ENCODE data around the gene KNDC1. TPM values are rescaled to one million over a fixed set of nuclear protein-coding genes. Genes with fewer than 3 reads are reported as not detected.

Gene KNDC1
- total and polyA plus RNA-seq, 2 of the 4 experiments (the other 2 are of a cell fraction) = 0.18 to 1.1 TPM

- no peak for ATAC-seq (ENCODE audit: low read depth)
- CTCF ChIA-PET = no interaction called here
- TF ChIP-seq FOS (IDR thresholded peaks at IDR 0.05; ENCODE audit: low read depth, low read length) = no peak
- TF ChIP-seq CHD1 (IDR thresholded peaks at IDR 0.05; ENCODE audit: low read depth, low read length) = no peak
- TF ChIP-seq CTCF (conservative IDR thresholded peaks at IDR 0.05; ENCODE audit: low read depth, low read length) = no peak
- TF ChIP-seq MAFK (IDR thresholded peaks at IDR 0.05; ENCODE audit: low read depth, low read length) = no peak
- TF ChIP-seq MXI1 (IDR thresholded peaks at IDR 0.05; ENCODE audit: borderline replicate concordance, low read depth, low read length) = no peak
- no peak for TF ChIP-seq ELK1 (IDR thresholded peaks at IDR 0.05; ENCODE audit: borderline replicate concordance, low read depth, low read length)
- no peak for TF ChIP-seq SMC3 (IDR thresholded peaks at IDR 0.05; ENCODE audit: low read depth, low read length)
- TF ChIP-seq POLR2A (IDR thresholded peaks at IDR 0.05; ENCODE audit: low read depth, low read length) = no peak
- no peak for TF ChIP-seq RFX5 (IDR thresholded peaks at IDR 0.05; ENCODE audit: low read depth, low read length)
- no peak for TF ChIP-seq BHLHE40 (IDR thresholded peaks at IDR 0.05; ENCODE audit: low read depth, low read length)
- TF ChIP-seq MAZ (IDR thresholded peaks at IDR 0.05; ENCODE audit: borderline replicate concordance, low read depth, low read length) = no peak
- TF ChIP-seq NFE2L2 (IDR thresholded peaks at IDR 0.05; ENCODE audit: low read depth, low read length) = no peak
- no peak for TF ChIP-seq CEBPB (IDR thresholded peaks at IDR 0.05; ENCODE audit: low read depth, low read length)
- TF ChIP-seq RCOR1 (IDR thresholded peaks at IDR 0.05; ENCODE audit: insufficient replicate concordance, low read length) = no peak
- no peak for TF ChIP-seq RAD21 (IDR thresholded peaks at IDR 0.05; ENCODE audit: low read length)
Observed at GRCh38 chr10:133258066-133258817, 98.2 kb downstream of the KNDC1 start.

More at GRCh38 chr10:133258066-133258817, 98.2 kb downstream of the KNDC1 start:
- intact Hi-C loops (cut with micrococcal nuclease) (loop anchor here (5.0 kb wide), 1 partner anchor 111 kb away; no protein-coding TSS in a partner anchor), dilution Hi-C loops (cut with HindIII; ENCODE audit: low sequenced_read_pairs, unreplicated experiment) (no loop called here), in situ Hi-C loops (cut with MboI; ENCODE audit: low sequenced_read_pairs) (loop anchor here (25.0 kb wide), 1 partner anchor 596 kb away; no protein-coding TSS in a partner anchor)
- Histone ChIP-seq H3K9me1 (ENCODE audit: insufficient read depth, low read length) (peaks cover 18% of the 10 kb centered on the region), H3K23ac (ENCODE audit: low read depth, low read length) (no peak overlapping the region), H3K56ac (ENCODE audit: extremely low read depth, insufficient read depth, low read length) (no peak overlapping the region), H3K4me1 (ENCODE audit: control insufficient read depth, insufficient read depth, low read length) (peaks cover 21% of the 10 kb centered on the region), H3K4me2 (ENCODE audit: low read depth, low read length) (no peak overlapping the region), H3K27me3 (ENCODE audit: control insufficient read depth, insufficient read depth, low read length) (no peaks in the 10 kb centered on the region), H3K9me3 (ENCODE audit: control insufficient read depth, insufficient read depth, low read length) (no peaks in the 10 kb centered on the region), H3K4ac (ENCODE audit: low read depth, low read length) (peak overlapping the region; percentile 80), H2BK20ac (ENCODE audit: low read depth, low read length) (peak overlapping the region; percentile 76), H3K18ac (ENCODE audit: low read depth, low read length) (no peak overlapping the region), H2BK5ac (ENCODE audit: low read depth, low read length, poor library complexity, severe bottlenecking) (peak overlapping the region; percentile 80), H2BK120ac (ENCODE audit: low read depth, low read length) (peak overlapping the region; percentile 88), H3K4me3 (ENCODE audit: insufficient read depth, low read depth, low read length) (no peak overlapping the region), H3K27ac (ENCODE audit: insufficient read depth, low read length) (no peak overlapping the region; the same call in 1 of the 2 replicates), H4K20me1 (ENCODE audit: insufficient read depth, low read length) (no peaks in the 10 kb centered on the region), H4K8ac (ENCODE audit: low read depth in 2 of 2, low read length in 2 of 2) (peak overlapping the region; percentile 25 to 73), H3K14ac (replicated peaks; ENCODE audit: low read depth, low read length) (no peak overlapping the region), H2AK9ac (replicated peaks; ENCODE audit: low read depth, low read length, poor library complexity) (peak overlapping the region; percentile 93), H2AK5ac (ENCODE audit: low read depth, low read length) (peak overlapping the region; percentile 98), H4K91ac (ENCODE audit: insufficient read depth, low read depth, low read length) (peak overlapping the region; percentile 75), H3K36me3 (ENCODE audit: control insufficient read depth, insufficient read depth, low read length) (no peaks in the 10 kb centered on the region), H3K9ac (ENCODE audit: low read depth, low read length) (no peak overlapping the region), H3K79me1 (ENCODE audit: low read depth in 1 of 2, low read length in 2 of 2) (peaks cover 0 to 4% of the 10 kb centered on the region in 2 experiments; a peak in 1 of 4 replicates), H2AFZ (replicated peaks; ENCODE audit: low read length, poor library complexity) (peak overlapping the region; percentile 89), H4K5ac (ENCODE audit: low read depth, low read length) (peak overlapping the region; percentile 38; the same call in 1 of the 2 replicates), H2BK15ac (ENCODE audit: low read depth, low read length) (peak overlapping the region; percentile 74; the same call in 1 of the 3 replicates)
- DNase-seq = no peak
- POLR2A ChIA-PET (ENCODE audit: unreplicated experiment) = interaction anchor here (0.6 kb wide), 1 partner anchor 19 kb away, joined by 3 read pairs; no protein-coding TSS in a partner anchor
- BruUV-seq (replicated peaks) = no TSS peak
- WGBS, 2 experiments (ENCODE audit: extremely low coverage in 2 of 2, insufficient read length in 1 of 2) = 85% methylated on average over 5 of the region's 21 CpGs; no CpG with 5 or more reads in 1 of the 2 experiments
